H1 (cell line): ENCODE measurements around the gene BABAM2. TPM values are rescaled to one million over a fixed set of nuclear protein-coding genes. Genes with fewer than 3 reads are reported as not detected.

ENCODE experiments used
- CTCF ChIA-PET: fragments of 300-600 bp; sonication (Branson Sonifier 250); formaldehyde crosslinking; loops from one replicate; lab custom pipeline; 2021; ENCODE audit not compliant: partially characterized antibody; lab: Charles Lee
- POLR2A ChIA-PET: fragments of 300-600 bp; sonication (Branson Sonifier 250); formaldehyde crosslinking; loops from one replicate; lab custom pipeline; 2021; ENCODE audit warnings: inconsistent platforms; ENCODE audit not compliant: partially characterized antibody; lab: Charles Lee
- DNase-seq, 2 experiments: peaks; one replicate each; pipeline versions ENCODE4 v3.0.0 to v3.0.0-alpha.2; 2010 to 2022; ENCODE audit warnings: low spot score in 2 of 2, low read depth in 1 of 2, mixed read lengths in 1 of 2
- FAIRE-seq: peaks from 2 replicates; lab custom pipeline; 2011; peaks lifted over from hg19 to GRCh38; lab: Jason Lieb, UNC
- H2AFZ ChIP-seq: 2 replicates; pipeline ENCODE4 v1.8.1; 2012; ENCODE audit warnings: low read length, inconsistent platforms
- H2AK5ac ChIP-seq: 2 replicates; pipeline ENCODE4 v1.6.1; 2013; ENCODE audit warnings: low read depth, low read length
- H2BK120ac ChIP-seq: replicated peaks from 2 replicates; pipeline ENCODE3; 2013; ENCODE audit warnings: low read depth, low read length, inconsistent platforms
- H2BK12ac ChIP-seq: 2 replicates; pipeline ENCODE4 v1.6.1; 2013; ENCODE audit warnings: low read depth, low read length
- H2BK15ac ChIP-seq: 2 replicates; pipeline ENCODE4 v1.6.1; 2013; ENCODE audit warnings: low read length
- H2BK20ac ChIP-seq: 2 replicates; pipeline ENCODE4 v1.6.1; 2013; ENCODE audit warnings: low read length
- H2BK5ac ChIP-seq: 2 replicates; pipeline ENCODE4 v1.6.1; 2013; ENCODE audit warnings: low read depth, low read length
- H3K14ac ChIP-seq: 2 replicates; pipeline ENCODE4 v1.6.1; 2013; ENCODE audit warnings: inconsistent platforms; ENCODE audit not compliant: insufficient read length
- H3K18ac ChIP-seq: 2 replicates; pipeline ENCODE4 v1.6.1; 2013; ENCODE audit warnings: low read length; ENCODE audit errors: extremely low read depth
- H3K23ac ChIP-seq: 2 replicates; pipeline ENCODE4 v1.6.1; 2013; ENCODE audit warnings: inconsistent platforms; ENCODE audit not compliant: insufficient read length
- H3K23me2 ChIP-seq: 2 replicates; pipeline ENCODE4 v1.6.1; 2013; ENCODE audit warnings: low read depth, low read length
- H3K27ac ChIP-seq: 2 replicates; pipeline ENCODE4 v1.6.1; 2011; ENCODE audit warnings: low read depth, low read length, inconsistent platforms
- H3K27me3 ChIP-seq, 4 experiments: replicated peaks in 1 of 4; 1 replicate in 1 of 4; 2 replicates in 3 of 4; pipeline versions ENCODE4 v1.6.1 to v1.8.1; 2011 to 2013; ENCODE audit warnings: low read length in 3 of 4, mild to moderate bottlenecking in 3 of 4, inconsistent platforms in 2 of 4, mixed read lengths in 2 of 4, moderate library complexity in 1 of 4; ENCODE audit not compliant: control insufficient read depth in 3 of 4, insufficient read depth in 3 of 4; ENCODE audit errors: extremely low read depth in 1 of 4
- H3K36me3 ChIP-seq, 4 experiments: 2 replicates each; pipeline versions ENCODE4 v1.6.1 to v1.8.1; 2011 to 2013; ENCODE audit warnings: mild to moderate bottlenecking in 4 of 4, low read length in 3 of 4, moderate library complexity in 2 of 4, control low read depth in 1 of 4, inconsistent platforms in 1 of 4; ENCODE audit not compliant: insufficient read depth in 4 of 4, control insufficient read depth in 2 of 4
- H3K4ac ChIP-seq: replicated peaks from 2 replicates; pipeline ENCODE3; 2013; ENCODE audit warnings: low read length, low read depth, mixed read lengths, inconsistent platforms; ENCODE audit not compliant: insufficient read length
- H3K4me1 ChIP-seq, 4 experiments: replicated peaks in 1 of 4; 1 replicate in 1 of 4; 2 replicates in 3 of 4; pipeline versions ENCODE4 v1.6.1 to v1.8.1; 2011 to 2013; ENCODE audit warnings: low read length in 3 of 4, inconsistent platforms in 2 of 4, mixed read lengths in 1 of 4; ENCODE audit not compliant: insufficient read depth in 4 of 4, control insufficient read depth in 3 of 4
- H3K4me2 ChIP-seq, 2 experiments: 2 replicates each; pipeline versions ENCODE4 v1.6.1 to v1.8.1; 2011 to 2013; ENCODE audit warnings: low read depth in 2 of 2, low read length in 2 of 2, control low read depth in 1 of 2, inconsistent platforms in 1 of 2, mild to moderate bottlenecking in 1 of 2; ENCODE audit not compliant: insufficient read depth in 1 of 2
- H3K4me3 ChIP-seq, 4 experiments: fragments of 200-600, 300-600 bp in 1 of 4; sonication (generic), shearing (Covaris generic), sonication (Bioruptor Twin) in 1 of 4; 2 replicates each; pipeline versions ENCODE4 v1.5.1 to v1.8.1; 2011 to 2016; ENCODE audit warnings: low read length in 4 of 4, low read depth in 3 of 4, control low read depth in 2 of 4, inconsistent platforms in 2 of 4, mild to moderate bottlenecking in 2 of 4, mixed read lengths in 1 of 4, moderate library complexity in 1 of 4; ENCODE audit not compliant: insufficient read depth in 2 of 4; ENCODE audit errors: extremely low read depth in 1 of 4
- H3K56ac ChIP-seq: replicated peaks from 2 replicates; pipeline ENCODE3; 2013; ENCODE audit warnings: low read depth, mild to moderate bottlenecking, mixed read lengths, low read length, inconsistent platforms; ENCODE audit not compliant: insufficient read length
- H3K79me1 ChIP-seq: 2 replicates; pipeline ENCODE4 v1.6.1; 2013; ENCODE audit warnings: low read depth, low read length, control low read depth
- H3K79me2 ChIP-seq, 2 experiments: 2 replicates each; pipeline versions ENCODE4 v1.6.1 to v1.8.1; 2012 to 2013; ENCODE audit warnings: low read length in 2 of 2, mild to moderate bottlenecking in 2 of 2, inconsistent platforms in 1 of 2; ENCODE audit not compliant: insufficient read depth in 2 of 2, control insufficient read depth in 1 of 2
- H3K9ac ChIP-seq, 4 experiments: replicated peaks in 1 of 4; 1 replicate in 1 of 4; 2 replicates in 3 of 4; pipeline versions ENCODE4 v1.6.1 to v1.8.1; 2011 to 2013; ENCODE audit warnings: low read depth in 3 of 4, low read length in 3 of 4, control low read depth in 2 of 4, mild to moderate bottlenecking in 2 of 4, moderate library complexity in 2 of 4, inconsistent platforms in 1 of 4; ENCODE audit errors: extremely low read depth in 1 of 4
- H3K9me3 ChIP-seq, 2 experiments: 2 replicates each; pipeline versions ENCODE4 v1.6.1 to v1.8.1; 2012 to 2013; ENCODE audit warnings: mild to moderate bottlenecking in 2 of 2, moderate library complexity in 2 of 2, control low read depth in 1 of 2, inconsistent platforms in 1 of 2, low read depth in 1 of 2, low read length in 1 of 2, mixed read lengths in 1 of 2; ENCODE audit not compliant: insufficient read depth in 2 of 2
- H4K20me1 ChIP-seq, 2 experiments: replicated peaks in 1 of 2; 2 replicates each; pipeline versions ENCODE3 to v1.8.1; 2011 to 2013; ENCODE audit warnings: inconsistent platforms in 2 of 2, low read length in 2 of 2, mild to moderate bottlenecking in 1 of 2; ENCODE audit not compliant: insufficient read depth in 2 of 2, control insufficient read depth in 1 of 2
- H4K5ac ChIP-seq: 2 replicates; pipeline ENCODE4 v1.6.1; 2013; ENCODE audit warnings: low read length, low read depth, mixed read lengths, inconsistent platforms; ENCODE audit not compliant: insufficient read length
- H4K8ac ChIP-seq: 2 replicates; pipeline ENCODE4 v1.8.0; 2013; ENCODE audit warnings: mild to moderate bottlenecking, moderate library complexity, low read length, inconsistent platforms; ENCODE audit not compliant: insufficient read depth; ENCODE audit errors: extremely low read depth
- H4K91ac ChIP-seq: replicated peaks from 2 replicates; pipeline ENCODE3; 2013; ENCODE audit warnings: low read length, mixed read lengths, inconsistent platforms; ENCODE audit not compliant: insufficient read length
- CBX5 ChIP-seq: fragments of 300-800, 300-1000 bp; sonication (generic); IDR thresholded peaks from 2 replicates; pipeline ENCODE4 v1.7.1; 2016; ENCODE audit warnings: antibody characterized with exemption, low read length, low read depth
- GTF2F1 ChIP-seq: IDR thresholded peaks from 2 replicates; pipeline ENCODE4 v1.6.1; 2012; ENCODE audit warnings: low read depth, low read length, improper control_type of control experiment, borderline replicate concordance
- KDM1A ChIP-seq: fragments of 200-600, 300-600 bp; sonication (generic); IDR thresholded peaks from 2 replicates; pipeline ENCODE4 v1.7.1; 2016; ENCODE audit warnings: mild to moderate bottlenecking, low read length, borderline replicate concordance
- MAFK ChIP-seq: IDR thresholded peaks from 2 replicates; pipeline ENCODE4 v1.6.1; 2012; ENCODE audit warnings: low read depth, mild to moderate bottlenecking, improper control_type of control experiment, low read length
- RAD21 ChIP-seq, 2 experiments: IDR thresholded peaks in 1 of 2; conservative IDR thresholded peaks in 1 of 2; 2 replicates each; pipeline ENCODE4 v1.6.1; 2011; ENCODE audit warnings: low read depth in 2 of 2, low read length in 2 of 2, improper control_type of control experiment in 1 of 2, inconsistent platforms in 1 of 2, mild to moderate bottlenecking in 1 of 2, moderate library complexity in 1 of 2
- SIN3A ChIP-seq, 2 experiments: IDR thresholded peaks in 1 of 2; conservative IDR thresholded peaks in 1 of 2; 2 replicates each; pipeline ENCODE4 v1.6.1; 2011 to 2012; ENCODE audit warnings: low read length in 2 of 2, improper control_type of control experiment in 1 of 2, low read depth in 1 of 2, mild to moderate bottlenecking in 1 of 2
- SIX5 ChIP-seq: IDR thresholded peaks from 2 replicates; pipeline ENCODE4 v1.6.1; 2011; ENCODE audit warnings: mild to moderate bottlenecking, low read depth, low read length
- SP1 ChIP-seq: IDR thresholded peaks from 2 replicates; pipeline ENCODE4 v1.6.1; 2011; ENCODE audit warnings: low read depth, low read length
- SRF ChIP-seq: IDR thresholded peaks from 2 replicates; pipeline ENCODE4 v1.6.1; 2011; ENCODE audit warnings: mild to moderate bottlenecking, low read depth, low read length, moderate library complexity
- TAF1 ChIP-seq: IDR thresholded peaks from 2 replicates; pipeline ENCODE4 v1.6.1; 2011; ENCODE audit warnings: mild to moderate bottlenecking, low read depth, low read length
- TBP ChIP-seq: IDR thresholded peaks from 2 replicates; pipeline ENCODE4 v1.6.1; 2011; ENCODE audit warnings: low read depth, low read length, improper control_type of control experiment
- YY1 ChIP-seq: IDR thresholded peaks from 2 replicates; pipeline ENCODE4 v1.6.1; 2011; ENCODE audit warnings: low read depth, mild to moderate bottlenecking, low read length
- WGBS, 2 experiments: shearing (Covaris generic) in 1 of 2; methylation state at CpG; one replicate each; pipeline versions ENCODE4 v1.1.6 to v1.1.7; 2013 to 2015; ENCODE audit warnings: low lambda C conversion rate in 2 of 2, mixed read lengths in 2 of 2, inconsistent platforms in 1 of 2, low coverage in 1 of 2, missing lambda C conversion rate in 1 of 2; ENCODE audit not compliant: insufficient replicate concordance in 2 of 2, insufficient coverage in 1 of 2, insufficient read length in 1 of 2; ENCODE audit errors: extremely low coverage in 1 of 2, missing lambda C conversion rate in 1 of 2; 5-methylcytosine and 5-hydroxymethylcytosine counted together
- polyA plus RNA-seq, 7 experiments: library from polyadenylated mRNA; depleted of rRNA in 3 of 7; stranded (reverse) in 5 of 7; unstranded in 2 of 7; fragments of >200 nt in 5 of 7; fragments of 200-250 nt in 2 of 7; gene quantifications; 1 replicate in 5 of 7; 2 replicates in 1 of 7; 4 replicates in 1 of 7; pipeline versions ENCODE4 v1.2.1 to v1.2.3, GENCODE V29; 2011 to 2013; ENCODE audit warnings: missing spikeins in 2 of 7, mixed read lengths in 2 of 7
- total RNA-seq: library from RNA; stranded (reverse); fragmentation: NEBNext Ultra II Directional; extraction: Animal tissue kit (Norgen Biotek cat#: 25700); gene quantifications from 2 replicates; pipeline ENCODE4 v1.2.1, GENCODE V29; 2021
- TF ChIP-seq, protein P1 (sequence below): IDR thresholded peaks from 2 replicates; pipeline ENCODE4 v1.6.1; 2012; ENCODE audit warnings: low read length, inconsistent platforms

Gene BABAM2
- total and polyA plus RNA-seq, 2 of the 8 experiments (the other 6 are each of a cell fraction or from before 2014, with no cell fraction given), result 15.8 to 20.9 TPM

DNA sequence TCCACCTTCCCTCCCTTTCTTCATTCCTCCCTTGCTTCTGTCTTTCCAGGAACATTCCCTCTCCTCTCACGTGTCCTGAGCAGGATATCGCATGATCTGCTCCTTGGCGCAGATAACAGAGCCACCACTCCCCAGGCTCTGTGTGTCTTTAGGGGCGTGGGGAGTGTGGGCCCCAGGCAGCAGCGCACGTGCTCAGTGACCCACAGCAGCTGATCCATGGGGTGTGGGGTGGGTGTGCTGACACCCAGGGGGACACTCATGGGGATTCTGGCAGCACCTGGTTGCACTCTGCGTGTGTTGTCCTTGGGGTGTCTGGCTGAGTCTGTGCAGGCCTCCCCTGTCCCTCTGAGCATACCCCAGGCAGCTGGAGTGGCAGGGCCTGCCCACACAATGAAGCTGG is 492.2 kb downstream of the BABAM2 start:
- Histone ChIP-seq H3K14ac (no peak overlapping the region), H3K56ac (no peak overlapping the region), H3K9me3 (no peaks in the 10 kb centered on the region), H2BK120ac (no peak overlapping the region), H4K8ac (no peak overlapping the region), H3K23me2 (no peaks in the 10 kb centered on the region; the same call in 1 of the 2 replicates), H2BK12ac (no peak overlapping the region), H3K9ac (no peak overlapping the region), H3K79me2 (no peaks in the 10 kb centered on the region), H4K20me1 (no peaks in the 10 kb centered on the region), H2BK5ac (no peak overlapping the region), H3K4me1 (peaks cover 2 to 5% (median 3%) of the 10 kb centered on the region in 4 experiments; a peak in 4 of 7 replicates), H3K4me2 (no peak overlapping the region), H2BK15ac (no peak overlapping the region), H3K23ac (no peak overlapping the region), H3K36me3 (no peaks in the 10 kb centered on the region), H4K91ac (no peak overlapping the region), H2AK5ac (no peak overlapping the region), H4K5ac (no peak overlapping the region), H3K4me3 (no peak overlapping the region), H3K27me3 (peaks cover under 1 to 25% (median 12%) of the 10 kb centered on the region in 4 experiments; a peak in 6 of 7 replicates), H3K79me1 (no peaks in the 10 kb centered on the region), H2AFZ (no peak overlapping the region), H3K18ac (no peak overlapping the region), H2BK20ac (no peak overlapping the region), H3K4ac (no peak overlapping the region), H3K27ac (no peak overlapping the region)
- no peak for FAIRE-seq
- WGBS, 2 experiments, result 93% methylated on average over 5 of the region's 7 CpGs; no CpG with 5 or more reads in 1 of the 2 experiments
- POLR2A ChIA-PET, result no interaction called here
- DNase-seq, result no peak
- CTCF ChIA-PET, result interaction anchor here (0.8 to 2.0 kb wide), 4 partner anchors 9 to 43 kb away, joined by 3 to 6 read pairs (median 4); no protein-coding TSS in a partner anchor
- no peak for TF ChIP-seq TAF1
- TF ChIP-seq KDM1A, result no peak
- TF ChIP-seq RAD21 (IDR thresholded peaks at IDR 0.05 in 1 of 2, conservative IDR thresholded peaks at IDR 0.05 in 1 of 2; ENCODE audit: low read depth in 2 of 2, low read length in 2 of 2), result no peak
- no peak for TF ChIP-seq SP1
- no peak for TF ChIP-seq YY1
- TF ChIP-seq SIN3A (conservative IDR thresholded peaks at IDR 0.05 in 1 of 2, IDR thresholded peaks at IDR 0.05 in 1 of 2; ENCODE audit: low read depth in 1 of 2, low read length in 2 of 2), result no peak
- TF ChIP-seq CBX5, result no peak
- no peak for TF ChIP-seq SIX5
- TF ChIP-seq, protein P1, sequence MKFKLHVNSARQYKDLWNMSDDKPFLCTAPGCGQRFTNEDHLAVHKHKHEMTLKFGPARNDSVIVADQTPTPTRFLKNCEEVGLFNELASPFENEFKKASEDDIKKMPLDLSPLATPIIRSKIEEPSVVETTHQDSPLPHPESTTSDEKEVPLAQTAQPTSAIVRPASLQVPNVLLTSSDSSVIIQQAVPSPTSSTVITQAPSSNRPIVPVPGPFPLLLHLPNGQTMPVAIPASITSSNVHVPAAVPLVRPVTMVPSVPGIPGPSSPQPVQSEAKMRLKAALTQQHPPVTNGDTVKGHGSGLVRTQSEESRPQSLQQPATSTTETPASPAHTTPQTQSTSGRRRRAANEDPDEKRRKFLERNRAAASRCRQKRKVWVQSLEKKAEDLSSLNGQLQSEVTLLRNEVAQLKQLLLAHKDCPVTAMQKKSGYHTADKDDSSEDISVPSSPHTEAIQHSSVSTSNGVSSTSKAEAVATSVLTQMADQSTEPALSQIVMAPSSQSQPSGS, result no peak
- TF ChIP-seq GTF2F1, result no peak
- TF ChIP-seq SRF, result no peak
- no peak for TF ChIP-seq MAFK
- TF ChIP-seq TBP, result no peak
